Calu3 (cell line): Measurements from ENCODE around the gene TGFBR1. TPM values are rescaled to one million over a fixed set of nuclear protein-coding genes. Genes with fewer than 3 reads are reported as not detected.

Experiments
- BruUV-seq: library from RNA; stranded (reverse); fragments of 400-500 nt; replicated peaks from 2 replicates; lab custom pipeline; 2021; lab: Mats Ljungman, UMichigan
- CTCF ChIA-PET: fragments of 300-600 bp; sonication (Branson Sonifier 250); formaldehyde crosslinking; loops from one replicate; lab custom pipeline; 2022; ENCODE audit warnings: antibody characterized with exemption; lab: Charles Lee
- DNase-seq: peaks from one replicate; pipeline ENCODE4 v3.0.0; 2022
- H3K27ac Mint-ChIP-seq: one replicate; pipeline ENCODE4 v1.8.0; 2022; ENCODE audit warnings: mixed read lengths; ENCODE audit not compliant: unreplicated experiment
- H3K27me3 Mint-ChIP-seq: one replicate; pipeline ENCODE4 v1.8.0; 2022; ENCODE audit warnings: mixed read lengths; ENCODE audit not compliant: unreplicated experiment
- H3K36me3 Mint-ChIP-seq: one replicate; pipeline ENCODE4 v1.8.0; 2022; ENCODE audit warnings: mild to moderate bottlenecking, moderate library complexity, mixed read lengths; ENCODE audit not compliant: insufficient read depth, unreplicated experiment
- H3K4me1 Mint-ChIP-seq: one replicate; pipeline ENCODE4 v1.8.0; 2022; ENCODE audit warnings: mild to moderate bottlenecking, low read depth, mixed read lengths; ENCODE audit not compliant: unreplicated experiment
- H3K4me3 Mint-ChIP-seq: one replicate; pipeline ENCODE4 v1.8.0; 2022; ENCODE audit warnings: mild to moderate bottlenecking, low read depth, moderate library complexity, mixed read lengths; ENCODE audit not compliant: unreplicated experiment
- H3K9me3 Mint-ChIP-seq: one replicate; pipeline ENCODE4 v1.8.0; 2022; ENCODE audit warnings: low read depth, mixed read lengths; ENCODE audit not compliant: unreplicated experiment
- CTCF ChIP-seq: fragments of 200-600 bp; IDR thresholded peaks from one replicate; pipeline ENCODE4 v1.8.0; 2022; ENCODE audit warnings: antibody characterized with exemption; ENCODE audit not compliant: unreplicated experiment
- intact Hi-C: fragments of 100-400 bp; cut with micrococcal nuclease; formaldehyde crosslinking; loops from one replicate; pipeline ENCODE4 v1.10.0; 2022; ENCODE audit not compliant: unreplicated experiment
- total RNA-seq: library from RNA; stranded (reverse); gene quantifications from 2 replicates; pipeline ENCODE4 v1.2.3, GENCODE V29; 2022

Gene TGFBR1
- total RNA-seq, 1 experiment from 2014 or later, result 22.6 TPM

- Mint-ChIP-seq H3K36me3 (no peaks in the 10 kb centered on the region), H3K4me1 (no peaks in the 10 kb centered on the region), H3K4me3 (no peak overlapping the region), H3K27me3 (peaks cover 68% of the 10 kb centered on the region), H3K9me3 (no peaks in the 10 kb centered on the region), H3K27ac (no peak overlapping the region)
- no peak for DNase-seq
- no peak for TF ChIP-seq CTCF
- intact Hi-C loops, result no loop called here
- CTCF ChIA-PET, result no interaction called here
- BruUV-seq, result no TSS peak
These were observed 30.0 kb upstream of the TGFBR1 start for GRCh38 chr9:99074902-99075245.

GRCh38 chr9:99075246-99075912, 29.5 kb upstream of the TGFBR1 start:
- no peaks in the 10 kb centered on the region for H3K4me1 Mint-ChIP-seq
- CTCF ChIA-PET, result no interaction called here
- no peak overlapping the region for H3K4me3 Mint-ChIP-seq
- H3K9me3 Mint-ChIP-seq, result no peaks in the 10 kb centered on the region
- peaks cover 70% of the 10 kb centered on the region for H3K27me3 Mint-ChIP-seq
- H3K36me3 Mint-ChIP-seq, result no peaks in the 10 kb centered on the region
- TF ChIP-seq CTCF, result no peak
- intact Hi-C loops, result no loop called here
- H3K27ac Mint-ChIP-seq, result no peak overlapping the region
- no peak for DNase-seq
- BruUV-seq, result no TSS peak

- TF ChIP-seq CTCF, result no peak
- Mint-ChIP-seq H3K9me3 (no peaks in the 10 kb centered on the region), H3K4me3 (no peak overlapping the region), H3K4me1 (no peaks in the 10 kb centered on the region), H3K27ac (no peak overlapping the region), H3K27me3 (peaks cover 70% of the 10 kb centered on the region), H3K36me3 (no peaks in the 10 kb centered on the region)
- DNase-seq, result no peak
- intact Hi-C loops, result no loop called here
- CTCF ChIA-PET, result no interaction called here
- no TSS peak for BruUV-seq
These were observed 28.9 kb upstream of the TGFBR1 start for GRCh38 chr9:99076030-99076429.

- Mint-ChIP-seq H3K27me3 (peaks cover 74% of the 10 kb centered on the region), H3K4me3 (no peak overlapping the region), H3K4me1 (no peaks in the 10 kb centered on the region), H3K27ac (no peak overlapping the region), H3K36me3 (no peaks in the 10 kb centered on the region), H3K9me3 (no peaks in the 10 kb centered on the region)
- CTCF ChIA-PET, result no interaction called here
- no TSS peak for BruUV-seq
- TF ChIP-seq CTCF, result no peak
- intact Hi-C loops, result no loop called here
- DNase-seq, result no peak
These were observed 28.3 kb upstream of the TGFBR1 start for GRCh38 chr9:99076483-99077171.
